K562 (cell line): ENCODE results near the gene SMAD5. TPM values are rescaled to one million over a fixed set of nuclear protein-coding genes. Genes with fewer than 3 reads are reported as not detected.

Experiments
- ATAC-seq: fragments of 200-7000 bp; cut with Tn5 transposase; 3 replicates; pipeline ENCODE4 v1.9.1; 2020; ENCODE audit warnings: moderate library complexity
- BruUV-seq: library from RNA; stranded (reverse); fragments of 400-500 nt; replicated peaks from 2 replicates; lab custom pipeline; 2021; lab: Mats Ljungman, UMichigan
- CTCF ChIA-PET: fragments of 300-600 bp; formaldehyde crosslinking; extraction: SDS; loops from one replicate; lab custom pipeline; 2021; ENCODE audit warnings: low intra/inter-chr PET ratio; lab: Yijun Ruan, JAX
- POLR2A ChIA-PET: fragments of 300-600, 350-650 bp; sonication (Branson Sonifier 250); formaldehyde crosslinking; extraction: SDS; loops from one replicate; lab custom pipeline; 2021; ENCODE audit warnings: antibody characterized with exemption, inconsistent platforms; lab: Yijun Ruan, JAX
- DNase-seq, 4 experiments: peaks; one replicate each; pipeline versions ENCODE4 v3.0.0 to v3.0.0-alpha.2; 2011 to 2018; ENCODE audit warnings: low spot score in 3 of 4, mixed read lengths in 3 of 4; ENCODE audit errors: extremely low read depth in 1 of 4
- FAIRE-seq: peaks from 2 replicates; lab custom pipeline; 2011; peaks lifted over from hg19 to GRCh38; lab: Jason Lieb, UNC
- H2AFZ ChIP-seq: 2 replicates; pipeline ENCODE4 v1.6.0; 2011; ENCODE audit warnings: low read depth, low read length, control low read depth, inconsistent platforms
- H3K27ac ChIP-seq: fragments of 200-600 bp; 3 replicates; pipeline ENCODE4 v1.8.0; 2011; ENCODE audit warnings: low read depth, mild to moderate bottlenecking, control low read depth, inconsistent platforms, low read length, moderate library complexity, mixed read lengths; ENCODE audit errors: extremely low read depth
- H3K27me3 ChIP-seq, 2 experiments: fragments of 300-600 bp in 1 of 2; 2 replicates in 1 of 2; 3 replicates in 1 of 2; pipeline versions ENCODE4 v1.6.0 to v1.8.0; 2011; ENCODE audit warnings: inconsistent platforms in 2 of 2, low read length in 2 of 2, mild to moderate bottlenecking in 1 of 2, mixed read lengths in 1 of 2, moderate library complexity in 1 of 2; ENCODE audit not compliant: control insufficient read depth in 2 of 2, insufficient read depth in 2 of 2
- H3K36me3 ChIP-seq: fragments of 300-600 bp; 3 replicates; pipeline ENCODE4 v1.8.0; 2011; ENCODE audit warnings: mild to moderate bottlenecking, low read length, inconsistent platforms; ENCODE audit not compliant: control insufficient read depth, insufficient read depth
- H3K4me1 ChIP-seq, 2 experiments: fragments of 200-600 bp in 1 of 2; replicated peaks in 1 of 2; 2 replicates in 1 of 2; 3 replicates in 1 of 2; pipeline versions ENCODE4 v1.5.1 to v1.8.0; 2011; ENCODE audit warnings: inconsistent platforms in 2 of 2, low read length in 2 of 2, mild to moderate bottlenecking in 1 of 2, mixed read lengths in 1 of 2, moderate library complexity in 1 of 2; ENCODE audit not compliant: control insufficient read depth in 2 of 2, insufficient read depth in 2 of 2
- H3K4me2 ChIP-seq: 2 replicates; pipeline ENCODE4 v1.6.1; 2011; ENCODE audit warnings: low read length, control low read depth, inconsistent platforms, mixed read lengths; ENCODE audit not compliant: insufficient read depth
- H3K4me3 ChIP-seq: fragments of 200-600 bp; sonication (generic), shearing (Covaris generic); 2 replicates; pipeline ENCODE4 v1.5.1; 2016; ENCODE audit warnings: control low read depth, inconsistent platforms
- H3K79me2 ChIP-seq: fragments of 200-600 bp; 3 replicates; pipeline ENCODE4 v1.8.0; 2011; ENCODE audit warnings: low read length, inconsistent platforms; ENCODE audit not compliant: control insufficient read depth, insufficient read depth
- H3K9ac ChIP-seq, 2 experiments: 2 replicates each; pipeline versions ENCODE4 v1.6.0 to v1.6.1; 2011; ENCODE audit warnings: low read depth in 2 of 2, low read length in 2 of 2, control low read depth in 1 of 2, inconsistent platforms in 1 of 2, mild to moderate bottlenecking in 1 of 2, mixed read lengths in 1 of 2; ENCODE audit not compliant: insufficient read depth in 1 of 2
- H3K9me1 ChIP-seq: one replicate; pipeline ENCODE4 v1.6.0; 2011; ENCODE audit warnings: inconsistent platforms, mild to moderate bottlenecking, low read length, moderate library complexity; ENCODE audit not compliant: control insufficient read depth, insufficient read depth
- H3K9me3 ChIP-seq: replicated peaks from 2 replicates; pipeline ENCODE4 v1.5.1; 2011; ENCODE audit warnings: low read depth, low read length, inconsistent platforms; ENCODE audit not compliant: control insufficient read depth, insufficient read depth
- H4K20me1 ChIP-seq: replicated peaks from 2 replicates; pipeline ENCODE4 v1.6.1; 2011; ENCODE audit warnings: low read length, inconsistent platforms, mixed read lengths; ENCODE audit not compliant: control insufficient read depth, insufficient read depth
- ELF1 ChIP-seq: fragments of 200-800 bp; sonication (Bioruptor generic); IDR thresholded peaks from 2 replicates; pipeline ENCODE4 v1.6.1; 2016; ENCODE audit warnings: missing genetic modification characterization, missing compliant biosample characterization
- MCM5 ChIP-seq: fragments of 450-650 bp; IDR thresholded peaks from 2 replicates; pipeline ENCODE4 v1.6.1; 2016; ENCODE audit warnings: low read depth
- NFIX ChIP-seq: fragments of 250-450 bp; sonication (Bioruptor Pico); IDR thresholded peaks from 2 replicates; pipeline ENCODE4 v1.4.0; 2020; ENCODE audit warnings: low read depth, mild to moderate bottlenecking, moderate library complexity
- RBM34 ChIP-seq: fragments of 200-400 bp; formaldehyde crosslinking; IDR thresholded peaks from 2 replicates; pipeline ENCODE4 v1.6.1; 2018; ENCODE audit warnings: low read length, borderline replicate concordance; ENCODE audit not compliant: insufficient read depth
- SREBF2 ChIP-seq: sonication (generic); formaldehyde crosslinking; IDR thresholded peaks from 2 replicates; pipeline ENCODE4 v1.4.0; 2020; ENCODE audit warnings: mild to moderate bottlenecking, missing genetic modification reagents
- YBX1 ChIP-seq: fragments of 450-650 bp; IDR thresholded peaks from 2 replicates; pipeline ENCODE4 v1.7.1; 2016; ENCODE audit warnings: mild to moderate bottlenecking
- ZNF507 ChIP-seq: conservative IDR thresholded peaks from 2 replicates; pipeline ENCODE4 v1.6.1; 2017; ENCODE audit warnings: missing genetic modification characterization, missing compliant biosample characterization
- ZNF707 ChIP-seq: fragments of 250-450 bp; sonication (Bioruptor Pico); conservative IDR thresholded peaks from 2 replicates; pipeline ENCODE4 v1.8.0; 2022; ENCODE audit warnings: inconsistent platforms, mild to moderate bottlenecking, moderate library complexity
- WGBS: fragments of 100-300 bp; shearing (Covaris generic); methylation state at CpG from one replicate; pipeline ENCODE4 v1.1.6; 2016; ENCODE audit warnings: low coverage, mixed read lengths; ENCODE audit not compliant: insufficient coverage; ENCODE audit errors: missing lambda C conversion rate; 5-methylcytosine and 5-hydroxymethylcytosine counted together
- in situ Hi-C: fragments of 300-500 bp; cut with MboI; formaldehyde crosslinking; loops from 4 replicates; pipeline ENCODE4 v1.15.0; 2018; ENCODE audit warnings: inconsistent platforms, mixed read lengths
- intact Hi-C: fragments of 100-400 bp; cut with micrococcal nuclease; formaldehyde crosslinking; loops from 2 replicates; pipeline ENCODE4 v1.14.2; 2022
- polyA plus RNA-seq, 8 experiments: library from polyadenylated mRNA; depleted of rRNA in 4 of 8; stranded (reverse) in 5 of 8; unstranded in 3 of 8; fragments of >200 nt; fragmentation: Nextera tagmentation in 2 of 8; fragmentation: Illumina TruSeq in 1 of 8; extraction: Ambion mirVana in 2 of 8; extraction: Trizol in 1 of 8; gene quantifications; 2 replicates each; pipeline versions ENCODE4 v1.2.1 to v1.2.3, GENCODE V29; 2011 to 2014; ENCODE audit warnings: inconsistent platforms in 1 of 8, missing spikeins in 1 of 8
- total RNA-seq, 7 experiments: library from RNA; depleted of rRNA in 6 of 7; stranded (reverse); fragments of >200 nt in 6 of 7; fragmentation: Illumina TruSeq in 2 of 7; extraction: Trizol in 2 of 7; gene quantifications; 2 replicates each; pipeline versions ENCODE4 v1.2.1 to v1.2.3, GENCODE V29; 2011 to 2021; ENCODE audit warnings: low replicate concordance in 1 of 7

SMAD5 gene
- total and polyA plus RNA-seq, 9 of the 15 experiments (the other 6 are each of a cell fraction or from before 2014, with no cell fraction given), result 12.4 to 53.9 (median 20.3) TPM

DNA sequence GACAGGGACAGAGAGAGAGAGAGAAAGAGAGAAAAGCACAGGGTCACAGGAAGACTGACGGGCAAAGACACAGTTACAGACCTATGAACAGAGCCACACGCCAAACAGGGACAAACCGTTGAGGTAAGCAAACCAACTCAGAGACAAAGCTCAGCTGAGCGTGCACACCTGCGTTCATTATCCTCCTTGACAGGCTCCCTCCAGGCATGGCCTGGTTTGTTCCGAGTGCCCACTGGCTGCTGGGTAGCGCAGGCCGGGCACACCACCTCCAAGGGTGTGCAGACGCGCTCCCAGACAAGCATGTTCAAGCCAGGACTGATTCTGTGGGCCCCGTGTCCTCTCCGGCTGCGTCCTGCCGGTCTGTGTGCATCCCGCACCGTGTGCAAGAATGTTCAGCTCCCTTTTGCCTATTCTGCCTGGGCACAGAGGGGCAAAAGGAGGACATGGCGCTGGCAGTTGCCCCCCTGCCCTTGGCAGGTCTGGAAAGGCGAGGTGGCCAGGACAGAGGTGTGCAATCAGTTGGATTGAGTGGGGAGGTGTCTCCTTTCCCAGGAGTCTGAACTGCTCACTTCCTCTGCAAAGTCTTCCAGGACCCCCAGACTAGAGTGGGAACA is 60.8 kb downstream of the SMAD5 start:
- Histone ChIP-seq H2AFZ (no peak overlapping the region), H3K9me3 (no peaks in the 10 kb centered on the region), H4K20me1 (0 out of 2 replicates have a peak, but pooled peaks cover 3% of the 10 kb centered on the region), H3K9ac (no peak overlapping the region; a peak in 1 of 4 replicates), H3K4me2 (no peak overlapping the region), H3K27ac (no peak overlapping the region), H3K27me3 (peaks cover 0 to 36% of the 10 kb centered on the region in 2 experiments), H3K36me3 (no peaks in the 10 kb centered on the region), H3K4me3 (no peak overlapping the region), H3K4me1 (peaks cover 4 to 20% of the 10 kb centered on the region in 2 experiments; a peak in 4 of 5 replicates), H3K9me1 (no peaks in the 10 kb centered on the region), H3K79me2 (no peaks in the 10 kb centered on the region)
- TF ChIP-seq ZNF707 (CRISPR knock-in tag) (no peak), ZNF507 (no peak), YBX1 (no peak), SREBF2 (no peak), RBM34 (no peak), MCM5 (no peak), NFIX (CRISPR knock-in tag) (no peak), ELF1 (no peak)
- POLR2A ChIA-PET, result interaction anchor here (1.2 kb wide), 1 partner anchor 12 kb away, joined by 3 read pairs; no protein-coding TSS in a partner anchor
- no peak; the same call in 2 of the 3 replicates for ATAC-seq
- no peak for FAIRE-seq
- no peak for DNase-seq
- in situ Hi-C loops, result no loop called here
- 16% methylated on average over 17 of the region's 18 CpGs for WGBS
- CTCF ChIA-PET, result no interaction called here
- intact Hi-C loops, result no loop called here
- no TSS peak for BruUV-seq
